Esophagus muscularis mucosa (tissue), 3 donors: ENCODE measurements around the gene MS4A15.

Experiments used
- CTCF ChIP-seq, 3 experiments: fragments of 200-600 bp in 2 of 3; fragments of 450-650 bp in 1 of 3; sonication (generic) in 2 of 3; IDR thresholded peaks; one replicate each; pipeline ENCODE4 v1.5.1; 2017 to 2019; ENCODE audit warnings: antibody characterized with exemption in 3 of 3, mild to moderate bottlenecking in 2 of 3, moderate library complexity in 1 of 3
- POLR2A ChIP-seq: fragments of 450-650 bp; IDR thresholded peaks from one replicate; pipeline ENCODE4 v1.6.1; 2017; ENCODE audit warnings: antibody characterized with exemption, moderate library complexity, mild to moderate bottlenecking, low read depth

DNA sequence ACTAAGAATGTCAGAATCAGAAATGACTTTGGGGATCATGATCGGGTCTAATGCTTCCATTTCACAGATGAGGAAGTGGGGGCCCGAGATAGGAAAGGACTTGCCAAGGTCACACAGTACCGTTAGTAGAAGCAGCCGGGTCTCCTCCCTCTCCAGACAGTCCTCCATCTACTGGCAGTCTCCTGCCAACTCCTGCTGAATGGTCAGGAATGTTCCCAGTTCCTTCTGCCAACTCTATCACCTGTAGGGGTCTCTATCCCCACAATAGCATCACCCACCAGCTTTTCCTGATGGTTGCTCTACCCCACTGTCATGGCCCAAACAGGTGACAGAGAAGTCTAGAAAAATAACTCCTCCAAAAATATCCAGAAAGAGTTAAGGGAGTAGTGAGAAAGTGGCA lies 61.4 kb downstream of the MS4A15 start:
- TF ChIP-seq CTCF (IDR thresholded peaks at IDR 0.05) (no peak), POLR2A (no peak)
